HG03095 (cell line): ENCODE data around the gene SIPA1.
A peak's percentile ranks its signal among the peaks of the same experiment; 100 is the strongest.
"Not testable (repeated sequence)": the region's sequence is repeated elsewhere in the genome, so short reads cannot be mapped to it uniquely, and the experiment has no call there.

Experiments
- ATAC-seq: cut with Tn5 transposase; IDR thresholded peaks from one replicate; pipeline ENCODE4 v1.9.1; 2021; ENCODE audit warnings: moderate library complexity; ENCODE audit not compliant: unreplicated experiment

SIPA1 gene

DNA sequence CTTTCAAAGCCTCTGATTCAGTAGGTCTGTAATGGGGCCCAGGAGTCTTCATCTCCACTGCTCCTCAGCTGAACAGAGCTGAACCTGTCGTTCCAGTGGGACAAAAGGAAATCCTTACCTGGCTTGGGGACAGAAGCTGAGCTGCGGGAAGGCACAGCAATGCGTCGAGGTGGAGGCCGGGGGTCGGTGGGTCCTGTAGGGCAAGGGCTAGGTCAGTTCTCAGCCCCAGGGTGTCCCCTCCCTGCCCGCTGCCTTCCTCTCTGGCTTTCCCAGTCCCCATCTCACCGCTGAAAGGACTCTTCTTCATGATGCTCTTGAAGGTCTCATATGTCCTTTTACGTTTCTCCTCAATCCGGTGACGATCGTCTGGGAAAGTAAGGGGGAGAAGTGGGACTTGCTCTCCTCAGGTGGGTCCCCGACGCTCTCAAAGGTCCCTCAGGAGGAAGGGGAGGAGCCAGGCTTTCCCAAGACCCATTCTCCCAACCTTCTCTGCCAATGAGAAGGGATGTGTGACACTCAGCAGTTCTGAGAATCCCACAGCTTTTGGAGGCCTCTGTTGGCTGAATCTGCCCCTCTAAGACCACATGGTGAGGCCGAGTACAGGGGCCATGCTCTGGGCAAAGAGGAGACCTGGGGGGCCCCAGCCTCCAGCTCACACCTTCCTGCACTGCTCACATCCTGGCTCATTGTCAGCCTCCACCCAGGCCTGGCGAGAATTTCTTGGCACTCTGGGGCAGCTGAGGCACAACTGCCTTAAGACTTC, 17.9 kb downstream of the SIPA1 start:
- no peak for ATAC-seq

DNA sequence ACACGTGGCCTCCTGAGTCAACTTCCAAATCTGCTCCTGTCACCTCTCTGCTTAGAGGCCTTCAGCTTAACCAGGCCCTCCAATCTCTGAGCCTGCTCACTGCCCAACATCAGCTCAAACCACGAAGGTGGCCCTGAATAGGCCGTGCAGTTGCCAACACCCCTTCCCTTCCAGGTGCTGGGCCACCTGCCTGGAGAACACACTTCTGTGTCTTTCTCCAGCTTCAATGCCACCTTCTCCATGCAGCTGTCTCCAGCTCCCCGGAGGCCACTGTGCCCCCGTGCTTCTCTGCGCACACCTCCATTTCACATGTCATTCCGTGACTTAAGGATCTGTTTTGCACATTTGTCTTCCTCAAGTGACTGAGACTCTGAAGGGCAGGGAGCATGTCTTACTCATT, 19.5 kb downstream of the SIPA1 start:
- no peak for ATAC-seq

DNA sequence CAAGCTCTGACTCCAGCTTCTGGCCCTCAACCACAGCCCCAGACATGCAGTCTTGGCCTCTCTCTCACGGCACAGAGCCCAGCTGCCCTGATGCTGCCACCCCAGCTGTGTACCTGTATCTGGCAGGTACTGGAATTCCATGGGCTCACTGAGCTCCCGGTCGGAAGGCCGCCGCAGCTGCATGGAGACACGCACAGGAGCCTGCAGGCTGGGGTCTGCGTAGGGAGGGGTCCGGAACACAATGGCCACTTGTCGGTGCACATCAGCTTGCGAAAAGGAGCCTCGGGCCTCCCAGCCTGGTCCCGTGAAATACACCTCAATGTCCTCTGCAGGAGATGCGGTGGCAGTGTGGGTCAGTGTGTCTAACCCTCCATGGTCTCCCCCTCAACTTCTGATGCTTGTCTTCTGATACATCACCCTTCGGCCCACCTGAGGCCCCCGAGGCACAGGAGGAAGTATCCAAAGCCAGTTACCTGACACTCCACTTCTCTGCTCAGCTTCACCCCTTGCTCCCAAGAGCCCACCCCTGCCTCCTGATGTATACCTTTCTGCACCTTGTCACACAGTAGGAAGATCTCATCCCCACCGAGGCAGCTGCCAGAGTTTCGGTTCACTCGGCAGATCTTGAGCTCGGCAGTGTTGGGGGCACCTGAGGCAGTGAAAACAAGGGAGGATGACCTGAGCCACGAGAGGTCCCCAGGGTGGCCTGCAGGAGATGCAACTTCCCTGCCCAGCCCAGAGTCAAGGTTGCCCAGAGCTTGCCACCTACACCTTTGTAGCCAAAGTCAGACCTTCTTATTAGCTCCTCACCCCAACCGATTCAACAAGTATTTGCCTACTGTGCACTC, 20.5 kb downstream of the SIPA1 start:
- ATAC-seq = no peak

DNA sequence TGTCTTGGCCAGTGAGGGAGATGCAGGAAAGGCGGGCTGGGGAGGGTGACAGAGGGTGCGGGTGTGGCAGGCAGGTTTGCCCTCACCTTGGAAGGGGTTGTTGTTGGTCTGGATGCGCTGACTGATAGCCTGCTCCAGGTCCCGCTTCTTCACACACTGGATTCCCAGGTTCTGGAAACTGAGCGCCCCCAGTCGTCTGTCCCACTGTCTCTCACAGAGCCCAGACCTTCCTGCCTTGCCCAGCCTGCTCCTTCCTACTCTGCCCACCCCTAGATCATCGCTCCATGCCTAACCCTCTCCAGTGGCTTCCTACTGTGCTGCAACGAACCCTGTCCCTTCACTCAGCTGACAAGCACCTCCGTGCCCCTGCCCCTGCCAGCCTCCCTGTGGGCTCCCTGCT, 22.1 kb downstream of the SIPA1 start:
- no peak for ATAC-seq

DNA sequence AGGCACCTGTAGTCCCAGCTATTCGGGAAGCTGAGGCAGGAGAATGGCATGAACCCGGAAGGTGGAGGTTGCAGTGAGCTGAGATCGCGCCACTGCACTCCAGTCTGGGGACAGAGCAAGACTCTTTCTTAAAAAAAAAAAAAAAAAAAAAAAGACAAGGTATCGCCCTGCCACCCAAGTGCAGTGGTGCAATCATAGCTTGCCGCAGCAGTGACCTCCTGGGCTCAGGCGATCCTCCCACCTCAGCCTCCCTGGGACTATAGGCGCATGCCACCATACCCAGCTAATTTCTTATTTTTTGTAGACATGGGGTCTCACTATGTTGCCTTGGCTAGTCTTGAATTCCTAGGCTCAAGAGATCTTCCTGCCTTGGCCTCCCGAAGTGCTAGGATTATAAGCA, 23.0 kb downstream of the SIPA1 start:
- ATAC-seq = not testable (repeated sequence)

DNA sequence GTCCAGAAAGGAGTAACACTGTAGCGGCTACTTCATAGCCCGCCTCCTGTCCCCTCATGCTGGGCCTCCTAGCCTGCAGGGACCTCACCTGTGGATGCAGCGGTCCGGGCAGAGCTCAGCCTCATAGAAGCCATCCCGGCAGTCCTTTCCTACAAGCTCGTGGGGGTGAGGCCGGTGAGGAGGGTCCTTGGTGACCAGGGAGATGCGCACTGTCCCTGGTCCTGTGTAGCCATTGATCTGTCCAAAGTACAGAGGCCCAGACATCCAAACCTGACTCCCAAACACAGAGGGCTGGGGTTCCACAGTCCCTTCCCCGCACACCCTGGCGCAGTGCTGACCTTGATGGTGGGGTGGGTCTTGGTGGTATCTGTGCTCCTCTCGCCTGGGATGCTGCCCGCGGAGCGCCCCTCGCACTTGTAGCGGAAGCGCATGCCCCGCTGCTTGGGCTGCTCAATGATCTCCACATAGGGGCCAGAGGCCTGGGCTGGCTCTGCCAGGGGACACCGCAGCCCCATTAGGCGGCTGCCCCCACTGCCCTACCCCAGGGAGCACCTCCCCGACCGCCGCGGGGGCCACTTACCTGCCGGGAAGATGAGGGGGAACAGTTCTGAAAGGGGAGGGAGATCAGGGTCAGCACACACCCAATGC, 23.8 kb downstream of the SIPA1 start:
- no peak for ATAC-seq

DNA sequence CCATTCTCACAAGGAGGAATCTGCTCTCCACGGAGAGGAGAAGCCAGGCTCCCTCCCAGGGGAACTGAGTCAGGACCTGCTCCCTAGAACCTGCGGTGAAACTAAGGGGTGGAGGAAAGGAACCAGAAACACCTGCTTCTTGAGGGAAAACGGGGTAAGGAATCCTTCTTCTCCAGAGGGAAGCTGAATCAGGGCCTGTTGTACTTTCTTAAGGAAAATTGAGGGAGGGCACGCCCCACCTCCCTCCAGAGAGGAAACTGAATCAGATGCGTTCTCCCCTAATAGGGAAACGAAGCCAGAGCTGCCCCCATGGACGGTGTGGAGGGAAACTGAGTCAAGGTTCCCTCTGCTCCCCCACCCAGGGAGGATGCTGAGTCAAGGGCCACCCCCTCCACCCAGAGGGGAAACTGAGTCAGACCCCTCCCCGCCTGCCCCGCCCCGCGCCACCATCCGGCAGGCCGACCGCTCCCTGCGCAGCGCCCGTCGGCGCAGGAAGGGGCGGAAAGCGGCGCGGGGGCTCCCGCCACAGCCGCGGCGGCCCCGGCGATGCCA, 24.4 kb downstream of the SIPA1 start:
- no peak for ATAC-seq

DNA sequence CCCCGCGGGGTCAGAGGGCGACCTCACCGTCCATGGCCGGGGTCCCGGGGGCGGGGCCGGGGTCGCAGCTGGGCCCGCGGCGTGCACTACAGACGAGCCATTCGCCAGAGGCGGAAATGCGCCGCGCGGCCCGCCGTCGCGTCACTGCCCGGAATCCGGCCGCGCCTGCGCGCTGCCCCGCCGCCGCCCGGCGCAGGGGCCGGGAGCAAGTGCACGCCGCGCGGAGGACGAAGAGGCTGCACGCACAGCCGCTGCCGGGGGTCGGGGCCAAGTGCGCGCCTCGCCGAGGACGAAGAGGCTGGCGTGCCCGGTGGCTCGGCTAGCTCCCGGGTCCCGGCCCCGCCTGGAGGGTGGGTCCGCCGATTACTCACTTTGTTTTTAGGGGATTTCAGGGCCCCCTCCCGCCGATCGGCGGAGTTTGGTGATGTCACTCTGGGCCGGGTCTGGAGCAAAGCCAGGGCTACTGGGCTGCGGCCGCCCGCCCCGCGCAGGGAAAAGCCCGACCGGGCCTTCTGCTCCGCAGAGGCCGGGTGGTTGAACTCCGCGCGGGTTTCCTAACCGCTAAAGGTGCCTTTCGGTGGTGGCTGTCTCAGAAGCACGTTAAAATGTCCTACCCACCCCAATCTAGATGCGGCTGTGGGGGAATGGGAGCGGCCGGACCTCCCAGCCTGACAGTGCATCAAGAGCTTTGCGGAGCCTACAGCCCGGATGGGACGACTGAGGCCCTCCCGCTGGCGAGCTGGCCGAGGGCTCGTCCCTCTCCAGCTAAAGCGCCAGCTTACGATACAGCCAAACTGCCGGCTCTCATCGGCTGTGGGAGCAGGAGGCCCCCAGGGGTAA, 25.1 kb downstream of the SIPA1 start, which contains the start of gene RELA:
Gene RELA (minus strand): TSS at position 118 of the 840 bp plus-strand sequence. CDS start 84 bp downstream, at position 34.
- ATAC-seq = peak; percentile 61

DNA sequence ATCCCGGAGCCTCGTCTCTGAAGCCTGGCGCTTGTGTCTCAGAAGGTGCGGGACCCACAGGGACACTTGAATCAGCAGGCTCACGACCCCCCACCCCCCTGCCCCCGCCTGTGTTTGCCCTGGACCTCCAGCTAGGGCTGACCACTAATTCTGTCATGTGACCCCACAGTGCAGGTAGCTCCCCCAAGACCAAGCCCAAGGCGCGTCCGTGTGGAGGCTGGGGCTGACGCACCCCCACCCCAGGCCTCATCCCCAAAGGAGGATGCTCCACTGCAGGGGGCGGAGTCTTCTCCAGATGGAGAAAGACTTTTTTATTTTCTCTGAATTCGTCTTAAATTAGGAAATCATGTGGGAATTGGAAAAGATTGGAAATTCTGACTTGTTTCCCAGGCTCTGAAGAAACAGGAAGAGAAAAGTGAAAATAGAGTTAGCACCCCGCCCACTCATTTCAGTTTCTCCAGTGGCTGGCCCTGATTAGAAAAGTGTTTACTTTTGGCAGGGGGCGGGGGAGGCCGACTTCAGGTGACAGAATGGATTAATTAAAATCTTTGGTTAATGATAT, 25.8 kb downstream of the SIPA1 start:
- ATAC-seq = peak; percentile 13

DNA sequence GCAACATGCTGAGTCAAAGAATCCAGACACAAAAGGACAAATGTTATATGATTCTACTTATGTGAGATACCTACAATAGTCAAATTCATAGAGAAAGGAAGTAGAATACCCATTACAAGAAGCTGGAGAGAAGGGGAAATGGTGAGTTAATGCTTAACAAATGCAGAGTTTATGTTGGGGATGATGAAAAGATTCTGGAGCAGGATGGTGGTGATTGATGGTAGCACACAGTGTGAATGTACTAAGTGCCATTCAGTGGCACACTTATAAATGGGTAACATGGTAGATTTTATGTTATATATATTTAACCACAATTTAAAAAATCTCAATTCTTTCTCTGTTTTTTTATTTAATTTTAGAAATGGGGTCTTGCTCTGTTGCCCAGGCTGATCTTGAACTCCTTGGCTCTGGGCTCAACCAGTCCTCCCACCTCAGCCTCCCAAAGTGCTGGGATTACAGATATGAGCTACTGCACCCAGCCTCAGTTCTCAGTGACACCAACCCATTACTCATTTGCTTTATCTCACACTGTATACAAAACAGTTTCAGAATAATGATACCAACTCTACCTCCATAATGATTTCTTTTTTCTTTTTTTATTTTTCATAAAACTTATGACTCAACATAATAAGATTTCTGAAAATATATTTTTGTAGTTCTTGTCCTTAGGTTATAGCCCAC, 34.4 kb downstream of the SIPA1 start:
- ATAC-seq = no peak

DNA sequence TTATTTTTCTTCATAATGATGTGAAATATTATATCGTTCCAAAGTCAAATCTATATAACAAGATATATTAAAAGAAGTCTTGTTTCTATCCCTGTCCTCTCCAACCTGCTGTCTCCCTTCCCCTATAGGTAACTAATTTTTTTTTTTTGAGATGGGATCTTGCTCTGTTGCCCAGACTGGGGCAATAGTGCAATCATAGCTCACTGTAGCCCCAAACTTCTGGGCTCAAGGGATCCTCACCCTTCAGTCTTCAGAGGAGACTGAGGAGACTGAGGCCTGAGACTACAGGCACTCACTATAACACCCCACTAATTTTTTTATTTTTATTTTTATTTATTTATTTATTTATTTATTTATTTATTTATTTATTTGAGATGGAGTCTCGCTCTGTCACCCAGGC, 35.1 kb downstream of the SIPA1 start:
- ATAC-seq = no peak

DNA sequence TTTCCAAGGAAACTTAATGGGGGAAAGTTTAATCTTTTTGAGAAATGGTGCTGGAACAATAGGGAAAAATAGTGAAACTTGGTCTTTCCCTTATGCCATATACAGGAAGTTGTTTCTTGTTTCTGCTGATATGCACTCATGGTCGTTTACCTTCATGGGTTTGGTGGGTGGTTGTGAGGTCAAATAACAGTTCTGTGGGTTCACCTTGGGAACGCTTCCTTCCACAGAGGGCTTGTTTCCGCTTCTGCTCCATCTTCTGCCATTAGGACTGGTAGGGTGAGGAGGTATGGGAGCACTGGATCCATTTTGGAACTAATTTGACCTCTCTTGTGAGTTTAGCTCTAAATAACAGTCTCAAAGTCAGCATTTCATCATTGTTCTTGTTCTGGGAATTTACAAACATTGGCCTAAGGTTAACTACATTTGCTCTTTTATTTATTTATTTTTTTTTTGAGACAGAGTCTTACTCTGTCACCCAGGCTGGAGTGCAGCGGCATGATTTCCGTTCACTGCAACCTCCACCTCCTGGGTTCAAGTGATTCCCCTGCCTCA, 42.4 kb downstream of the SIPA1 start:
- no peak for ATAC-seq

DNA sequence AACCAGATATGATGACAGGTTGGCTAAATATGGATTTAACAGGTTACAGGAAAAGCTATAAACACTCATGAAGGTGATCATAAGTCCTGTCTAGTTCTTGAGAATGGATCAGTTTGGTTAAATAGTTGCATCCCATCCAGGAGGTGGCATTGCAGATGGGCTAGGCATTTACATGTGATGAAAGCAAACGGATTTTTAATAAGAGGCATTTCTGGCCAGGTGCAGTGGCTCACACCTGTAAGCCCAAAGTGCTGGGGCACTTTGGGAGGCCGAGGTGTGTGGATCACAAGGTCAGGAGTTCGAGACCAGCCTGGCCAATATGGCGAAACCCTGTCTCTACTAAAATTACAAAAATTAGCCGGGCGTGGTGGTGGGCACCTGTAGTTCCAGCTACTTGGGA, 45.6 kb downstream of the SIPA1 start:
- not testable (repeated sequence) for ATAC-seq

DNA sequence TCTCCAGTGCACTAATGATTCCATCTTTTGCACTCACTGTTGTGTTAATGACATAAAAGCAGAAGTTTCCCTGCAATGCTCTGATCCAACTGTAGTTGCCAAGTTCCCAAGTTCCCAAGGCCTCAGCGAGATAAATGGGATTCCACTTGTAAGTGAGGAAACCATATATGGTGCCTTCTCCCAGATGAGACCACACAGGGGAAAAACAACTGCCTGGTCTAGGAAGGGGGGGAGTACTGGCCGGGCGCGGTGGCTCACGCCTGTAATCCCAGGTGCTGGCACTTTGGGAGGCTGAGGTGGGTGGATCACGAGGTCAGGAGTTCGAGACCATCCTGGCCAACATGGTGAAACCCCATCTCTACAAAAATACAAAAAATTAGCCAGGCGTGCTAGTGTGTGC, 48.1 kb downstream of the SIPA1 start:
- ATAC-seq = no peak

DNA sequence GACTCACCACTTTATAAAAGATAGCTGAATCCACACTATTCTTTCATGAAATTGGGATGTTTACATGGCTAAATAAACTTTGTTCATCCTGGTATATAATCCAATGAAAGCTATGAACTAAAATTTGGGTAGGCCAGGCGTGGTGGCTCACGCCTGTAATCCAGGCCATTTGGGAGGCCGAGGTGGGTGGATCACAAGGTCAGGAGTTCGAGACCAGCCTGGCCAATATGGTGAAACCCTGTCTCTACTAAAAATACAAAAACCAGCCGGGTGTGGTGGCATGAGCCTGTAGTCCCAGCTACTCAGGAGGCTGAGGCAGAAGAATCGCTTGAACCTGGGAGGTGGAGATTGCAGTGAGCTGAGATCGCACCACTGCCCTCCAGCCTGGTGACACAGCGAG, 53.9 kb downstream of the SIPA1 start:
- not testable (repeated sequence) for ATAC-seq

DNA sequence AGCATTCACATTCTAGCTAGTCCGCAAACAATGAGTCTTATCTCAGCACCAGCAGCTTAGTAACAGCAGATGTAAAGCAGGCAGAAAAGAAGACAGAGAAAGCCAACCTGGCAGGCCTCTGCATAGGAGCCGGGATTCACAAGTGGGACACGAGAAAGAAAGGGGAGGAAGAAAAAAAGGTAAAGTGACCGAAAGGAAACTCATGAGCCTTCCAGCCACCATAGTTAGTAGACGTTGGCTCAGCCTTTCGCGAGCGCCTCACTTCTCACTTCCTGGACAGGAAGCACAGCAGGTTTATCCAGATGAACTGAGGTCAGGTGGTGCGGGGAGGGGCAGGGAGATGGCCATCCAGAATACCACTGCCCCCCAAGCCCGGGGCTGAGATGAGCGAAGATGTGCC, 54.5 kb downstream of the SIPA1 start:
- no peak for ATAC-seq

DNA sequence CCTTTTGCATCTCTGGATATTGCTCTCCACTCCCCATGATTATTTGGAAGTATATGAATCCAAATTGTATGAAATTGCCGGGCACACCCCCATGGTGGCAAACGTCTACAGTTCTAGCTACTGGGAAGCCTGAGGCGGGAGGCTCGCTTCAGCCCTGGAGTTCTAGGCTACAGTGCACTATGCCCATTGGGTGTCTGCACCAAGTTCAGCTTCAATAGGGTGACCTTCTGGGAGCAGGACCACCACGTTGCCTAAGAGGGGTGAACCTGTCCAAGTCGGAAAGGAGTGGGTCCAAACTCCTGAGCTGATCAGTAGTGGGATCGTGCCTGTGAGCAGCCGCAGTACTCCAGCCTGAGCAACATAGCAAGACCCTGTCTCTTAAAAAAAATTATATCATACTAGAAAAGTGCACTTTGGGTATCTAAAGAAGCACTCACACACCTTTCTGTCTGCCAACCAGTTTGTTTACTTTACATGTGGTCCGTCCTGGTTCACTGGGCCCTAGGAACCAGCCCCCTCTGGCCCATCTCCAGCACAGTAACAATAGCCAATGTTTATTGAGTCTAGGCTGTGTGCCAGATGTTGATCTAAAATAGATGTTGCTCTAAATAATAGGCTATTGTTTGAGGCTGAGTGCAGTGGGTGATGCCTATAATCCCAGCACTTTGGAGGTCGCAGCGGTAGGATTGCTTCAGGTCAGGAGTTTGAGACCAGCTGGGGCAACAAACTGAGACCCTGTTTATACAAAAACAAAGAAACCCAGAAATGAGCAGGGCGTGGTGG, 57.7 kb downstream of the SIPA1 start:
- no peak for ATAC-seq

DNA sequence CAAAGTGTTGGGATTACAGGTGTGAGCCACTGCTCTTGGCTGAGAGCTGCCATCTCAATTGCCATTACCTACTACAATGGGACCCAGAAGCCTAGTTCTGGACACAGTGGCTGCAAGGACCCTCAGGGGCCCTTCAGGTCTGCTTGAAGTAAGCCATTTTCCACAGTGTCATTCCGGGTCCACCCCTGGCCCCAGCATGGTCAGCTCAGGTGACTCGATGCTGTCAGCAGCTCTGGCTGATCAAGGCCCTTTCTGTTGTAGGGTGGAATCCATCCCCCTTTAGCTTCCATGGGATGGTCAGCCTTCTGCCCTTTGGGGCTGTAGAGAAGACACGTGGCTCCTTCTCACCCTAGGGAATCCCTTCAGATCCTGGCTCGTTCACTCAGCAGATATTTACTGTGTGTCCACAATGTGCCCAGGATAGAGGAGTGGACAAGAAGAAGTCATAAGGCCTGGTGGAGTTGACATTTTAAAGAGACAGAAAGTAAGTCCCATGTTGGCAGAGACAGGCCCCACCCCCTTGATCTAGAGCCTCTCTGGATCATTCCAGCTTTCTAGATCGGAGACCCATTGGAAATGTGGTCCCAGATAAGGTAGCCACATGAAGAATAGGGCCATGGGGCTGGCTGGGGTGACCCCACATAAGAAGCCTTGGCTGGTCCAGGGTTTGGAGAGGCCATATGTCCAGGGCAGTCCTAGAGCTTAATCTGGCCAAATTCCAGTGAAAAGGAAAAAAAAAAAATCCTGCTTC, 59.1 kb downstream of the SIPA1 start:
- no peak for ATAC-seq
